Measurements from ENCODE around the gene ADAM8.
"Not testable (repeated sequence)": the region's sequence is repeated elsewhere in the genome, so short reads cannot be mapped to it uniquely, and the experiment has no call there.

ADAM8 gene

DNA sequence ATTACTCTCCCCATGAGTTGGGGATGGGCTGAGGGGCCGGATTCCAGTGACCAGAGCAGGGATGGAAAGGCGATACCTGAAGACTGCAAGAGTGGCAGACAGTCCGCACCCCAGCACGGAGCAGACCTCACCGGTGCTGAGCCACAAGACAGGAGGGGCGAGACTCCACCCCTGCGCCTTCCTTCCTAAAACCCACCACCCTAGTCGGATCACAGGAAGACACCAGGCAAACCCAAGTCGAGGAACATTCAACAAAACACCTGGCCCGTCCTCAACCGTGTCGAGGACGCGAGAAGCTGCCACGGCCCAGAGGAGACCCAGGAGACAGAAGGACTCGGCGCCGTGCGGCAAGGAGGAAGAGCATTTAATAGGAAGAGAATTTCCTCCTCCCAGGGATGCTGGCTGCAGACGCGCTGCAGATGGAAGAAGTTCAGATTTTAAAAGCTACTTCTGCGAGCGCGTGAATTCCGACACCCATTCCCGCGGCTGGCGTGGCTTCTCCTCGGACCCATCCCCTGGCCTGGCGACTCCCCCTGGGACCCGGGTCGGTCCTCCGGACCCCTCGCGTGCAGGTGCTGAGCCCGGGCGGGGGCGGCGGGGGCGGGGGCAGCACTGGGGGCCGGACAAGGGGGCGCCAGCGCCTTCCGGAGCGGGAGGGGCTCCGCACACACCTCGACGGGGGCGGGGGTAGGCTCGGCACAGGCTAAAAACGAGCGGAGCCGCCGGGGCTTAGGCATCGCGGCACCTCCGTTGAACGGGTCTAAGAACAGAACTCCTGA, 47.2 kb downstream of the ADAM8 start:
- DNase-seq: no peak

DNA sequence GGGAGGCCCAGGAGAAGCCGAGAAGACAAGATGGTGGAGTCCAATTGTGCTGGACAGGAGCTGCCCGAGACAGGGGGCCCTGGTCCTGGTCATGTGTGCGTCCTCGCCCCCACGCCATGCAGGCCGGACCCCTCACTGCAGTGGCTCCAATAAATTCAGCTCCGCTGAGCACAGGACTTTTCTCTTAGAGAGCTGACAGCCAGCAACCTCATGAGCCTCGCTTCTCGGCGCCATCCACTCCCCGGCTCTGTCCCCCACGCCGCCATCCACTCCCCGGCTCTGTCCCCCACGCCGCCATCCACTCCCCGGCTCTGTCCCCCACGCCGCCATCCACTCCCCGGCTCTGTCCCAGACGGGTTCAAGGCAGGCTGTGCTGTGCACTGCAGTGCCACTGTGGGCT, 49.4 kb downstream of the ADAM8 start:
- no peak for DNase-seq

DNA sequence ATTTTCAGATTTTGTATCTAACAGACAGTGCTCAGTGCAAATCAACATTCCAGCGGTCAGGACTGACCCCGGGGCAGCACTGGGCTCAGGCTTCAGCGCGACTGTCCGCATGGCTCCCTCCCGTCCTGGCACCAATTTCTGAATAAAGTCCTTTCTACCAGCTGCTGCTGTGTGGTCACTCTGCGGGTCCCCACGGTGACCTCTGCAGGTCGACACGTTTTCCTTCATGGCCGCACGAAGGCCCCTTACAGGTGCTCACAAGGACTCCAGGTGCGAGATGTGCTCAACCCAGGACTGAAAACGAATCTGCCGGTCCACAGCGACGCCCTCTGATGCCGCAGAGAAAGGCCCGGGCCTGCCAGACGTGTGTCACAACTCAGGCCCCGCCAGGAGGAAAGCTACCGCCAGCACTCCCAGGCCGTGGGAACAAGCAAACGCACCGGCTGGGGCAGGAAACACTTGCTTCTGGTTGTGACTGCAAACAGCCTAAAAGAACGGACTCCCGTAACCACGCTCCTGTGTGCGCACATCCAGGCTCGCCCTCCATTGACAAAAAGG, 50.3 kb downstream of the ADAM8 start:
- DNase-seq: no peak

DNA sequence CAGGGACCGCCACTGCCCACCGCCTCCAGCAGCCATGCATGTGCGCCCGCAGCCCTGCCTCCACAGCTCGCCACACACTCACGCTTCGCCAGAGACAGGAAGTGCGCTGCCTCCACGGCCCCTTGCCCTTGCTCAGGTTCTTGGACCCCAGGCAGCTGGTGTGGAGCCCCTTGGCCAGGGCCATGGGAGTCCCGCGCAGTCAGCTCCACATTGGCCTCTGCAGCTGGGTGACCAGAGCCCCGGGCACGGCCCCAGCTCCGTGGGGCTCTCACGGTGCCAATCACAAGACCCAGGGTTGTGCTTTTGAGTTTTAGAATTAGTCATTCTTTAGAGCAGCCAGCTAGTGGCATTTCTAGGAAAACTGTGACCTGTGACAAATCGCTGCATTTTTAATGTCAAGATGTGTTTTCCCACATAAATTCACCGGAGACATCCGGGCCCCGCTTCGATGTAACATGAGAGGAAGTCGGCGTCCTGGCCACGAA, 50.9 kb downstream of the ADAM8 start:
- DNase-seq: no peak

DNA sequence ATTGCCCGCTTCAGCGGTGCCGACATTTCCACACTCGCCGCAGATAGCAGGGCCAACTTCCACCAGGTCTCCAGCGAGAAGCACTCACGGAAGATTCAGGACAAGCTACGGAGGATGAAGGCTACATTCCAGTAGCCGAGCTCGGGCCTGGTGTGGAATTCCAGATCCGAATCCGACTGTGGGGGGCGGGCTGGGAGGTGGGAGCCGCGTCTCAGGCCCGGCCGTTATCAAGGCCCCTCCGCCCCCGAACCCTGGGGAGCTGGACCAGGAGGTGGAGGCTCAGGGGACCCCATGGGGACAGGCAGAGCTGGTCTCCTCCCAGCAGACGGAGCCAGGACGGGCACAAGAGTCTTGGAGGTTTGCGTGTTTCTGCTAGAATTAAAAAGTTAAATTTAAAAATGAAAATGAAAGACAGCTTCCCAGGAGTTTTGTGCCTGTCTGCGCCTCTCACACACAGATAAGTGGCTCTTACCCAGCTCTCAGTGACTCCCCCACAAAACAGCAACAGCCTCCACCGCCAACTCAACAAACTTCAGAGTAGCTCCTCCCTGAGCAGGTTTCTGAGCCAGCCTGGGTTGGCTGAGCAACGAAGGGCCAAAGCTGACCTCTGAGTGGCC, 51.8 kb downstream of the ADAM8 start:
- DNase-seq: no peak

DNA sequence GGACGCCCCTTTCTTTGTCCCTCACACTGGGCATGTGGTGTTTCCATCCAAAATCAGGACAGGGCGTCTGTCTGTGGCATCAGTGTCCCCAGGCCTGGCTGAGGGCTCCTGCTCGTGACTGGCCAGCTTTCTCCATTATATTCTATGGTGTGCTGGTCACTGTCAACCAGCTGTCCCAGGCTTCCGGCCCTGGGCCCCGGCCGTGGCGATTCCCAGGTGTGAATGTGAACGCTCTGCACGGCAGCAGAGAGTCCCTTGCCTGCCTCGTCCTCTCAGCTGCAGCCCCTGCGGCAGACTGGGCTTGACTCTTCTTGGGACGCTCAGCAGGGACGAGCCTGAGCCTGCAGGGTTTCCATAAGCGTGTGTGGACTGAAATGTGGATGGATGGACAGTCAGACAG, 52.6 kb downstream of the ADAM8 start:
- no peak for DNase-seq

DNA sequence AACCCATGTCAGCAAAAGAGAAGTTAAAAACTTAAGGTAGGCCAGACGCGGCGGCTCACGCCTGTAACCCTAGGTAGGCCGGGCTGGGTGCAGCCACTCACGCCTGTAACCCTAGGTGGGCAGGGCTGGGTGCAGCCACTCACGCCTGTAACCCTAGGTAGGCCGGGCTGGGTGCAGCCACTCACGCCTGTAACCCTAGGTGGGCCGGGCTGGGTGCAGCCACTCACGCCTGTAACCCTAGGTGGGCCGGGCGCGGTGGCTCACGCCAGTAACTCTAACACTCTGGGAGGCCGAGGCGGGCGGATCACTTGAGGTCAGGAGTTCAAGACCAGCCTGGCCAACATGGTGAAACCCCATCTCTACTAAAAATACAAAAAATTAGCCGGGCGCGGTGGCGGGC, 54.9 kb downstream of the ADAM8 start:
- DNase-seq: not testable (repeated sequence)

DNA sequence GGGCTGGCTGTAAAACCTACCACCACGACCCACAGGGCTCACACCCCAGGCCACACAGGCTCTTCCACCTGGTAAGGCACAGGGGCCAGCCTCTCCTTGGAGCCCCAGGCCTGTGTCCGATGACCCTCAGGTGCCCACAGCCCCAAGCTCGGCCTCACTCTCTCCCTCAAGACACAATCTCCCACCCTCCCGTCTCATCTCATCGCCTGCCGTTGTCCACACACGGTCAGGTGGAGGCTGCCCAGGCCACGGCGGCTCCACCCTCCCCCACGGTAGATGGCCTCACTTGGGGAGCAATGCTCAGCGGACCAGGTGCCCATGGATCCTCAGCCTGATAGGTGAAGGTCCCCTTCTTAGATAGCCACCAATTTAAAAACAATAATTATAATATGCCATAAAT, 55.3 kb downstream of the ADAM8 start:
- no peak for DNase-seq

DNA sequence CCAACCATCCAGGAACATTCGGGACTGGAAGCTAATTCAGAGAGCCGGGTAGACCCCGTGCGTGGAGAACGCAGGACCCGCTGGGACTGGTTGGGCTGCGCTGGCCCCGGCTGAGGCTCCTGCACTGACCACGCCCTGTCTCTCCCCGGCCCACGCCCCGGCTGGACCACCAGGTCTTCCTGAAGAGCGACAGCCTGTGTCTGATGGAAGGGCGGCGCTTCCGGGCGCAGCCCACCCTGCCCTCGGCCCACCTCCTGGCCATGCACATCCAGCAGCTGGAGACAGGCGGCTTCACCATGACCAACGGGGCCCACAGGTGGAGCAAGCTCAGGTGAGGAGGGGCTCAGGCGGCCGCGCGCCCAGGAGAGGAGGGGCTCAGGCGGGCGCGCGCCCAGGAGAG, 56.9 kb downstream of the ADAM8 start:
- DNase-seq: no peak

DNA sequence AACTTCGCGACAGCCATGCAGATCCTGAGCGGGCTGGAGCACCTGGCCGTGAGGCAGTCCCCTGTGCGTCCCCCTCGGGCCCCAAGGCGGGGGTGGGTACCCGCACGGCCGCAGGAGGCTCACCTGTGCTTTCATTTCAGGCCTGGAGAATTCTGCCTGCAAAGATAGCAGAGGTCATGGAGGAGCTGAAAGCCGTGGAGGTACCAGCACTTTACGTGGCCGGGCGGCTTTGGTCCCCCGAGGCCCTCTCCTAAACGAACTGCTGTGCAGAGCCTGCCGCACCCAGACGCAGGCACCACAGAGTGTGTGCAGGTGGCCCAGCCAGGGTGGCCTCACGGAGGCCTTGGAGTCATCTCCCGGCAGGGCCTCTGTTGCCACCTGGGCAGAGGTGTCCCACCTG, 57.8 kb downstream of the ADAM8 start:
- DNase-seq: no peak

DNA sequence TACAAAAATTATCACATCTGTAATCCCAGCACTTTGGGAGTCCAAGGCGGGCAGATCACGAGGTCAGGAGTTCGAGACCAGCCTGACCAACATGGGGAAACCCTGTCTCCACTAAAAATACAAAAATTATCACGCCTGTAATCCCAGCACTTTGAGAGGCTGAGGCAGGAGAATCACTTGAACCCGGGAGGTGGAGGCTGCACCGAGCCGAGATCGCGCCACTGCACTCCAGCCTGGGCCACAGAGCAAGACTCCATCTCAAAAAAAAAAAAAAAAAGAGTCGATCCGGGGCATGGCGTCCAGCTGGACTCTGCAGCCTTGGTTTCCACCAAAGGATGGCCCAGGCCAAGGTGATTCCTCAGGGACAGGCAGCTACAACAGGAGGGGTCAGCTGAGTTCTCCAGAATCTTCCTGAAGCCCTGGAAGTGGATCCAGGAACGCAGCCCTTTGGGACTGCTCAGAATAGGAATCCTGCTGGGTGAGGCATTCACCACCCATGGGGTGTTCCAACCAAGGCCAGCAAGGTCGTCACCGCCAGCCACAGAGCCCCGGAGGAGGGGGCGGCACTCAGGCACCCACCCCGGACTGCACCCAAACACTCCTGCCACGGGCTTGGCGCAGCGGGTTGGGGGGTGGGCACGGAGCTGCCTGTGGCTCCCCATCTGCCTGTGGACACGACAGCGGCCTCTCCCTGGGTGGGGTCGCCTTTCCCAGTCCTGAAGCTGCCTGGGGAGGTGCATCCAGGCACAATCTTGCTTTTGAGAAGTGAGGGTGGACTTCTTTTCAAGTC, 58.7 kb downstream of the ADAM8 start:
- no peak for DNase-seq

DNA sequence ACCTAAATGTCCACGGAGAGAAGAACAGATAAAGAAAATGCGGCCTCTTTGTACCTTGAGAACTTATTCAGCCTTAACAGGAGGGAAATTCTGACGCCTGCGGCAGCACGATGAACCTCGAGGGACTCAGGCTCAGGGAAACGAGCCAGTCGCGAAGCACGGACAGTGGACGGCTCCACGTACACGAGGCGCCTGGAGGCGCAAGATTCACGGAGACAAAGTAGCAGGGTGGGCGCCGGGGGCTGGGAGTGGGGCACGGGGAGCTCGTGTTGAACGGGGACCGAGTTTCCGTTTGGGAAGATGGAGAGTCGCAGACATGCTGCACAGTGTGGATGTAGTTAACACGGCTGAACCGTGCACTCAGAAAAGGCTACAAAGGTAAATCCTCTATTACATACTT, 59.9 kb downstream of the ADAM8 start:
- DNase-seq: no peak

DNA sequence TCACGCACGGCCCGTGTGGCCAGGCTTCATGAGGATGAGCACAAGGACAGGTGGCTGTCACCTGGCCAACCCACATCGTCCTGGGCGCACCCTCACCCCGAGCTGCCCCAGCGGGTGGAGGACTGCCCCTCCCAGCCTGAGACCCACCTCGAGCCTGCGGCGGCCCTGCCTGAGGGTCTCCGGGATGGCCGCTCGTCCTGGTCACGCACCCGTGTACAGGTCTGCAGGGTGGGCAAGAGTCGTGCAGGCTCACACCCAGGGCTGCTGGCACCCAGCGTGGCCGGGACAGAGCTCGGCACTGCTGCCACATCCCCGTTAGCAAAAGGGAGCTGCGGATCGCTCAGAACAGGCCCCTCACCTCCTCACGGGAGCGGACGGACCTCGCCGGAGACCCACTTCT, 61.1 kb downstream of the ADAM8 start:
- DNase-seq: no peak

DNA sequence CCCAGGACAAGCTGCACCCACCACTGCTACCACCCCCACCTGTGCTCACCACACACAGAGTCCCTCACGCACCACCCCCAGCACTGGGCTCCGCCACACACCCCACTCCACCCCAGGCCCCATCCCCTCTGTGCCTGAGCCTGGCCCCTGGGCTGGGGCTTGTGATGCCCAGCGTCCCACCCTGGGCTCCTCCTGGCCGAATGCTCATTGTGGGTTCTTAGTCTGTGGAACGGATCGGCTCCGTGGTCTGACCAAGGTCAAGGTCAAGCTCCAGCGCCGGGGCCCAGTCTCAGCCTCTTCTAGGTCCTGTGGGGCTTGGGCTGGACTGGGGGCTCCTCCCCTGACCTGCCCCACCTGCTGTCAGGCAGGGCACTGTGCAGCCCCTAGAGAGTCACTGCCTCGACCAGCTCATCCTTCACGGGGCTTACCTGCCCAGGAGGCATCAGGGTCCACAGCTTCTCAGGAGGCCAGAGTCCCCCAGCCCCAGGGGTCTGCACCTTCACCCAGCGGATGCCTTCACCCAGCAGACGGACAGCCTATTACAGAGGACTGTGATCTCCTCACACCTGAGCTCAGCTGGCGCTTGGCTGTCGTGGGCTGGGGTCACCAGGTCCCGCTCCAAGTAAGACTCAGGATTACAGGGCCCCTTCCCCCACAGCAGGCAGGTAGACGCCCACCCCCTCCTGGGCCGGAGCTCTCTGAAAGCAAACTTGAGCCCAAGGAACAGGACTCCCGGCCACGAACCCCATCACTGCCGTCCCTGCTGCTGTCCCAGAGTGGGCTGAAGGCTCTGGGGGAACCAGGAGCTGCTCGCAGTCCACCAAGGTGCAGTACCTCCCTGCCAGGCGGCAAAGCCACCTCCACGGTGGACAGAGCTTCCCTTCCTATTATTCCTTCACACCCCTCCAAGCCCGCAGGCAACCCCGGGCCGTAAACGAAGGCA, 61.9 kb downstream of the ADAM8 start:
- no peak for DNase-seq

DNA sequence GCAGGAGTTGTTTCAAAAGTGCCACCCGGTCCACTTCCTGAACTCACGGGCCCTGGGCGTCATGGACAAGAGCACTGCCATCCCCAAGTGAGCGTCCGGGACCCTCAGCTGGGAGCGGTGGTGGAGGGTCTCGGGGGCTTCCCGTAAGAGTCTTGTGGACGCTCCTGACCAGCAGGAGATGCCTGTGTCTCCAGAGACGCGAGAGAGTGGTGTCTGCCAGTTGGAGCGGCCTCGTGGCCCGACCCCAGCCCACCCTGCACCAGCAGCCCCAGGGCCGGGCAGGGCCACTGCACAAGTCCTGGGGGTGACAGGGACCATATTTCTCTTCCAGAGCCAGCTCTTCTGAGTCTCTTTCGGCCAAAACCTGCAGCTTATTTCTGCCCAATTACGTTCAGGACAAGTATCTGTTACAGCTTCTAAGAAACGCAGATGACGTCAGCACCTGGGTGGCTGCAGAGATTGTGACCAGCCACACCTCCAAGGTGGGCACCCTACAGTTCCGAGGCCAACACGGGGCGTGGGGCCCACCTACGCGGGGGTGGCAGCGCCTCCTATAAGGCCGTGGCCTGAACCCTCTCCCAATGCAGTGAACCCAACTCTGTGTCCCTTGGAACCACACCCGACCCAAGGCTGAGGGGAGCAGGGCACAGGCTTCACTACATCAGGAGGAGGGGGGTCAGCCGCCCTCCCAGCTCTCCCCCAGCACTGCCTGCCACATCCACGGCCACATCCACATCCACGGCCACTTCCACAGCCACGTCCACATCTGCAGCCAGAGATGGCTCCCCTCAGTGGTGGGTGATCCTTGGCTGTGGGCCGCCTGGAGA, 62.8 kb downstream of the ADAM8 start:
- no peak for DNase-seq

DNA sequence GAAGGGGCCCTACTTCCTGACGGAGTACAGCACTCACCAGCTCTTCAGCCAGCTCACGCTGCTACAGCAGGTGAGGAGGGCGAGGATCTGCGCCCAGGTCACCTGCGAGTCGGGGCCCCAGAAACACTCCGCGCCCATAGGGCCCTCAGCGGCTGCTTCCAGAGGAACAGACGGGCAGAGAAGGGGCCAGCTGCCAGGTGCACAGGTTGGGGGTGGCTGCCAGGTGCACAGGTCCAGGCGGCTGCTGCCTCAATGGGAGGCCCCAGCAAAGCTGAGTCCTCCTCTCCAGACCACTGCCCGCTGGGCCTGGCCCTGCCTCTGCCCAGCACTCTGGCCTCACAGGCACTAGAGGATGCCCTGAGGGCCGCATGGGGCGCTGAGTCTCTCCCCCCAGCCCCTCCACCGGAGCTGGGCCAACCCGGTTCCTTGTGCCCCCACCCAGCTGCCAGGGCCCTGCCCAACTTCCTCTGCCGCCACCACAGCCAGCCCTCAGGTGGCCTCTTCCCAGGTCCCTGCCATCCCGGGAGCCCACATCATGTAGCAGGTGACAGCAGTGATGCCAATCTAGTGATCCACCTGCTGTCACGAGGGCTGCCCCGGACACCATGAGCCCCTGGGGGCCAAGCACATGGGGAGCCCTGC, 63.7 kb downstream of the ADAM8 start:
- DNase-seq: no peak

Data from NCI-H1092 treated with DMSO at 0.1 percent for 48 hours (cell line).